ENCODE data around the gene NSF. TPM values are rescaled to one million over a fixed set of nuclear protein-coding genes. Genes with fewer than 3 reads are reported as not detected.

Gene NSF
- total RNA-seq, 1 donor from 2014 or later, result 36.6 TPM

GRCh38 chr17:46736100-46736499 lies 145.6 kb downstream of the NSF start:
- peaks cover 2% of the 10 kb centered on the region for H3K27me3 Mint-ChIP-seq (ENCODE audit: unreplicated experiment)
- no peak for DNase-seq (ENCODE audit: low spot score)
- peaks cover 22% of the 10 kb centered on the region for H3K4me1 Mint-ChIP-seq (ENCODE audit: unreplicated experiment)
- no peak for TF ChIP-seq CTCF (IDR thresholded peaks at IDR 0.05; ENCODE audit: unreplicated experiment)
- no peak overlapping the region for H3K4me3 Mint-ChIP-seq (ENCODE audit: unreplicated experiment)
- H3K36me3 Mint-ChIP-seq (ENCODE audit: low read depth, unreplicated experiment), result no peaks in the 10 kb centered on the region
- no peaks in the 10 kb centered on the region for H3K9me3 Mint-ChIP-seq (ENCODE audit: unreplicated experiment)
- no peak overlapping the region for H3K27ac Mint-ChIP-seq (ENCODE audit: unreplicated experiment)

- Mint-ChIP-seq H3K27me3 (ENCODE audit: unreplicated experiment) (peaks cover 2% of the 10 kb centered on the region), H3K36me3 (ENCODE audit: low read depth, unreplicated experiment) (no peaks in the 10 kb centered on the region), H3K9me3 (ENCODE audit: unreplicated experiment) (no peaks in the 10 kb centered on the region), H3K27ac (ENCODE audit: unreplicated experiment) (no peak overlapping the region), H3K4me1 (ENCODE audit: unreplicated experiment) (peaks cover 19% of the 10 kb centered on the region), H3K4me3 (ENCODE audit: unreplicated experiment) (no peak overlapping the region)
- no peak for DNase-seq (ENCODE audit: low spot score)
- no peak for TF ChIP-seq CTCF (IDR thresholded peaks at IDR 0.05; ENCODE audit: unreplicated experiment)
These were observed 146.9 kb downstream of the NSF start for GRCh38 chr17:46737326-46737725.

- no peak overlapping the region for H3K4me3 Mint-ChIP-seq (ENCODE audit: unreplicated experiment)
- DNase-seq (ENCODE audit: low spot score), result no peak
- H3K27me3 Mint-ChIP-seq (ENCODE audit: unreplicated experiment), result peaks cover 2% of the 10 kb centered on the region
- H3K9me3 Mint-ChIP-seq (ENCODE audit: unreplicated experiment), result no peaks in the 10 kb centered on the region
- H3K4me1 Mint-ChIP-seq (ENCODE audit: unreplicated experiment), result peaks cover 15% of the 10 kb centered on the region
- H3K36me3 Mint-ChIP-seq (ENCODE audit: low read depth, unreplicated experiment), result no peaks in the 10 kb centered on the region
- H3K27ac Mint-ChIP-seq (ENCODE audit: unreplicated experiment), result no peak overlapping the region
- no peak for TF ChIP-seq CTCF (IDR thresholded peaks at IDR 0.05; ENCODE audit: unreplicated experiment)
These were observed 148.1 kb downstream of the NSF start for GRCh38 chr17:46738544-46738943.

GRCh38 chr17:46739982-46740381 lies 149.5 kb downstream of the NSF start:
- Mint-ChIP-seq H3K36me3 (ENCODE audit: low read depth, unreplicated experiment) (no peaks in the 10 kb centered on the region), H3K27me3 (ENCODE audit: unreplicated experiment) (peaks cover 4% of the 10 kb centered on the region), H3K27ac (ENCODE audit: unreplicated experiment) (no peak overlapping the region), H3K4me3 (ENCODE audit: unreplicated experiment) (no peak overlapping the region), H3K9me3 (ENCODE audit: unreplicated experiment) (no peaks in the 10 kb centered on the region), H3K4me1 (ENCODE audit: unreplicated experiment) (peaks cover 15% of the 10 kb centered on the region)
- no peak for DNase-seq (ENCODE audit: low spot score)
- TF ChIP-seq CTCF (IDR thresholded peaks at IDR 0.05; ENCODE audit: unreplicated experiment), result no peak

- TF ChIP-seq CTCF (IDR thresholded peaks at IDR 0.05; ENCODE audit: unreplicated experiment), result no peak
- Mint-ChIP-seq H3K4me1 (ENCODE audit: unreplicated experiment) (peaks cover 13% of the 10 kb centered on the region), H3K36me3 (ENCODE audit: low read depth, unreplicated experiment) (no peaks in the 10 kb centered on the region), H3K27ac (ENCODE audit: unreplicated experiment) (no peak overlapping the region), H3K4me3 (ENCODE audit: unreplicated experiment) (no peak overlapping the region), H3K27me3 (ENCODE audit: unreplicated experiment) (peaks cover 4% of the 10 kb centered on the region), H3K9me3 (ENCODE audit: unreplicated experiment) (no peaks in the 10 kb centered on the region)
- no peak for DNase-seq (ENCODE audit: low spot score)
These were observed 150.8 kb downstream of the NSF start for GRCh38 chr17:46741122-46741730.
